Measurements from ENCODE around the gene SAMD5. TPM values are rescaled to one million over a fixed set of nuclear protein-coding genes. Genes with fewer than 3 reads are reported as not detected.

SAMD5 gene
- total RNA-seq, 6 donors from 2014 or later = 4.1 to 10.8 (median 5.6) TPM

DNA sequence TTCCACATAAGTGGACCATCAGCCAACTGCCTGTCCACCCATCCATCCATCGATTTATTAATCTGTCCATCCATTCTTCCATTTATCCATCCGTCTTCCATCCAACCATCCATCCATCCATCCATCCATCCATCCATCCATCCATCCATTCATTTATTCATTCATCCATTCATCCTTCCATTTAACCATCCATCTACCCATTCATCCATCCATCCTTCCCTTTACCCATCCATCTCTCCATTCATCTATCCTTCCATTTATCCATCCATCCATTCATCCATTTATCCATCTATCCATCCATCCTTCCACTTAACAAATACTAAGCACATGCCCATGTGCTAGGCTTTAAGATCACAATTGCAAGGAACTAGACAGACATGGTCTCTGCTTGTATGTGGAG lies 6.8 kb downstream of the SAMD5 start:
- H3K9me3 ChIP-seq = no peaks in the 10 kb centered on the region
- ATAC-seq (ENCODE audit: low FRiP score in 2 of 2) = no peak

DNA sequence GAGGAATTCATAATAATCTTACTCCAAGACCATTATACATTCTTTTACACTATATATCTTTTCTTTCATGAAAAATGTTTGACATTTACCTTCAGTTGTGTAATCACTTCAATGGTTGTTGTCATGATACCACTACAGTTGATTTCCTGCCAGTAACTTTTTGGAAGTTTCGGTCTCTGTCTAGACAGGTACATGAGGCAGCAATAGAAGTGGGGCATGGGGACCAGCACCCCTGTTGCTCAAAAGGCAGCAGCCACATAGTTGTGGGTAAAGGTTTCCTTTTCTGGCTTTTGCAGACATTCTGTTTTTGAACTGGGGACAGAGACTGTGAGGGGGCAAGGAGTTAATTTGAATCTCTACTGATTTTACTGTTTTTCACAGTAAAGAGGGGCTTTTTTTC lies 14.1 kb downstream of the SAMD5 start:
- no peaks in the 10 kb centered on the region for H3K4me1 ChIP-seq
- TF ChIP-seq EP300 (IDR thresholded peaks at IDR 0.05) (no peak), POLR2AphosphoS5 (IDR thresholded peaks at IDR 0.05) (no peak), POLR2A (IDR thresholded peaks at IDR 0.05) (no peak)
- TF ChIP-seq, protein P1, sequence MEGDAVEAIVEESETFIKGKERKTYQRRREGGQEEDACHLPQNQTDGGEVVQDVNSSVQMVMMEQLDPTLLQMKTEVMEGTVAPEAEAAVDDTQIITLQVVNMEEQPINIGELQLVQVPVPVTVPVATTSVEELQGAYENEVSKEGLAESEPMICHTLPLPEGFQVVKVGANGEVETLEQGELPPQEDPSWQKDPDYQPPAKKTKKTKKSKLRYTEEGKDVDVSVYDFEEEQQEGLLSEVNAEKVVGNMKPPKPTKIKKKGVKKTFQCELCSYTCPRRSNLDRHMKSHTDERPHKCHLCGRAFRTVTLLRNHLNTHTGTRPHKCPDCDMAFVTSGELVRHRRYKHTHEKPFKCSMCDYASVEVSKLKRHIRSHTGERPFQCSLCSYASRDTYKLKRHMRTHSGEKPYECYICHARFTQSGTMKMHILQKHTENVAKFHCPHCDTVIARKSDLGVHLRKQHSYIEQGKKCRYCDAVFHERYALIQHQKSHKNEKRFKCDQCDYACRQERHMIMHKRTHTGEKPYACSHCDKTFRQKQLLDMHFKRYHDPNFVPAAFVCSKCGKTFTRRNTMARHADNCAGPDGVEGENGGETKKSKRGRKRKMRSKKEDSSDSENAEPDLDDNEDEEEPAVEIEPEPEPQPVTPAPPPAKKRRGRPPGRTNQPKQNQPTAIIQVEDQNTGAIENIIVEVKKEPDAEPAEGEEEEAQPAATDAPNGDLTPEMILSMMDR (IDR thresholded peaks at IDR 0.05) = no peak
- DNase-seq = no peak
- no peaks in the 10 kb centered on the region for H3K9me3 ChIP-seq
- no peaks in the 10 kb centered on the region for H3K27me3 ChIP-seq
- ATAC-seq (ENCODE audit: low FRiP score in 2 of 2) = no peak
- H3K27ac ChIP-seq = no peak overlapping the region
- H3K36me3 ChIP-seq = no peaks in the 10 kb centered on the region
- 88 to 94% methylated on average over 1 of the region's 1 CpG for WGBS, 2 donors
- H3K4me3 ChIP-seq = no peak overlapping the region

More for the DNA sequence above, 6.8 kb downstream of the SAMD5 start:
- 91 to 93% methylated on average over 2 of the region's 2 CpGs for WGBS, 2 donors
- H3K27ac ChIP-seq = no peak overlapping the region
- H3K4me1 ChIP-seq = peaks cover 0 to 8% (median 2%) of the 10 kb centered on the region in 4 donors
- H3K27me3 ChIP-seq = no peaks in the 10 kb centered on the region
- no peak for DNase-seq
- no peak overlapping the region for H3K4me3 ChIP-seq
- TF ChIP-seq EP300 (IDR thresholded peaks at IDR 0.05) = no peak
- TF ChIP-seq POLR2A (IDR thresholded peaks at IDR 0.05) = no peak
- TF ChIP-seq POLR2AphosphoS5 (IDR thresholded peaks at IDR 0.05) = no peak
- TF ChIP-seq, protein P1 (IDR thresholded peaks at IDR 0.05) = no peak
- no peaks in the 10 kb centered on the region for H3K36me3 ChIP-seq

DNA sequence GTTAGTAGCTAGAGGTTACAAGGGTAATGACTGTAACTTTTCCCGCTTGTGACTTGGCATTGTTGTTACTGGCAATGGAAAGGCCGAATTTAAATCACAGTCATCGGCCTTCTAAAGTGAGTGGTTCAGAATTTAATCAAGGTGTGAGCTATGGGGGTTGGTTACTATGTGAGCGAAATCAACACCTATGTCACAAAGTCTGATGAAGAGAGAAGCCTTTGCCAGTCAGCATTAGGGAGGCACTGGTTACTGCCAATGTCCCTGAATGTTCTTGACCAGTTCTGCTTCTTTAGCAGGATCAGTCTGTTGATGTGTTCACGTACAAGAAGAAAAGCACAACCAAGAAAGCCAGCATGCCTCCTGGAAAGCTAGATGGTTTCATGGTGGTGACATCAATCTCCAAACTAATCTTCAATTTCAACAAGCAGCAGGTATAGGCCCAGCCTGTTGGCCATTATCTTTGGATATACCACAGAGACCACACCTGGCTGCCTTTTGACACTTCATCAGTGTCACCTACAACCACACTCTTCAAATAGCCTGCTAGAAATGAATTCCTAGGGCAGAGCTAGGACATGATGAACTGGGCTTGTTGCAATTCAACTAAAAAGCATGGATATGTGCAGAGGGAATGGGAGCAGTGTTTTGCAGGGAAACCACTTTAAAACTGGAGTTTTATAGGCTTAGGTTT lies 17.2 kb downstream of the SAMD5 start:
- no peak overlapping the region for H3K4me3 ChIP-seq
- peaks cover 0 to 6% (median 2%) of the 10 kb centered on the region in 4 donors for H3K4me1 ChIP-seq
- ATAC-seq (ENCODE audit: low FRiP score in 2 of 2) = no peak
- 94 to 95% methylated on average over 5 of the region's 5 CpGs for WGBS, 2 donors
- H3K27ac ChIP-seq = no peak overlapping the region
- no peaks in the 10 kb centered on the region for H3K36me3 ChIP-seq
- H3K27me3 ChIP-seq = no peaks in the 10 kb centered on the region
- no peak for DNase-seq
- H3K9me3 ChIP-seq = no peaks in the 10 kb centered on the region
- no peak for TF ChIP-seq POLR2A (IDR thresholded peaks at IDR 0.05)
- no peak for TF ChIP-seq POLR2AphosphoS5 (IDR thresholded peaks at IDR 0.05)

GRCh38 chr6:147527197-147527596 lies 18.7 kb downstream of the SAMD5 start:
- H3K4me1 ChIP-seq = peaks cover 0 to 6% (median 2%) of the 10 kb centered on the region in 4 donors
- H3K36me3 ChIP-seq = no peaks in the 10 kb centered on the region
- H3K9me3 ChIP-seq = no peaks in the 10 kb centered on the region
- TF ChIP-seq, protein P1 (IDR thresholded peaks at IDR 0.05) = no peak
- TF ChIP-seq EP300 (IDR thresholded peaks at IDR 0.05) = no peak
- TF ChIP-seq POLR2AphosphoS5 (IDR thresholded peaks at IDR 0.05) = no peak
- TF ChIP-seq POLR2A (IDR thresholded peaks at IDR 0.05) = no peak
- 80 to 89% methylated on average over 4 of the region's 4 CpGs for WGBS, 2 donors
- ATAC-seq (ENCODE audit: low FRiP score in 2 of 2) = no peak
- no peaks in the 10 kb centered on the region for H3K27me3 ChIP-seq
- no peak for DNase-seq
- H3K27ac ChIP-seq = no peak overlapping the region
- no peak overlapping the region for H3K4me3 ChIP-seq

GRCh38 chr6:147528511-147529145 lies 20.1 kb downstream of the SAMD5 start:
- ATAC-seq (ENCODE audit: low FRiP score in 2 of 2) (no peak), DNase-seq (no peak)
- Histone ChIP-seq H3K27ac (no peak overlapping the region), H3K4me3 (no peak overlapping the region), H3K9me3 (no peaks in the 10 kb centered on the region), H3K36me3 (no peaks in the 10 kb centered on the region), H3K4me1 (peaks cover 0 to 6% (median 2%) of the 10 kb centered on the region in 4 donors), H3K27me3 (no peaks in the 10 kb centered on the region)
- TF ChIP-seq EP300 (IDR thresholded peaks at IDR 0.05) = no peak
- no peak for TF ChIP-seq POLR2A (IDR thresholded peaks at IDR 0.05)
- TF ChIP-seq, protein P1 (IDR thresholded peaks at IDR 0.05) = no peak
- no peak for TF ChIP-seq POLR2AphosphoS5 (IDR thresholded peaks at IDR 0.05)
